OCI-LY1 (cell line): ENCODE measurements around the gene KCNH1.

Experiments used
- H2AFZ ChIP-seq: fragments of 200-600 bp; sonication (generic), shearing (Covaris generic); 2 replicates; pipeline ENCODE4 v1.6.0; 2014; ENCODE audit warnings: antibody characterized with exemption, mild to moderate bottlenecking, low read length
- H3F3A ChIP-seq: fragments of 200-600 bp; sonication (generic), shearing (Covaris generic); 2 replicates; pipeline ENCODE4 v1.6.0; 2014; ENCODE audit warnings: mild to moderate bottlenecking, antibody characterized with exemption, low read length, moderate library complexity; ENCODE audit not compliant: insufficient read depth
- H3K27ac ChIP-seq: fragments of 200-600 bp; sonication (generic); 2 replicates; pipeline ENCODE4 v1.5.1; 2014; ENCODE audit warnings: low read length, mixed run types, mild to moderate bottlenecking, low read depth; ENCODE audit not compliant: poor library complexity, severe bottlenecking
- H3K27me3 ChIP-seq: fragments of 200-600 bp; sonication (generic); 2 replicates; pipeline ENCODE4 v1.6.0; 2014; ENCODE audit warnings: antibody characterized with exemption, mild to moderate bottlenecking, low read length, moderate library complexity; ENCODE audit not compliant: insufficient read depth
- H3K36me3 ChIP-seq: fragments of 200-600 bp; sonication (generic); 2 replicates; pipeline ENCODE4 v1.6.1; 2014; ENCODE audit warnings: mild to moderate bottlenecking, antibody characterized with exemption, low read length, moderate library complexity, mixed read lengths; ENCODE audit not compliant: insufficient read depth
- H3K4me1 ChIP-seq: fragments of 200-600 bp; sonication (generic); 2 replicates; pipeline ENCODE4 v1.5.1; 2014; ENCODE audit warnings: mild to moderate bottlenecking, low read length, moderate library complexity; ENCODE audit not compliant: insufficient read depth, severe bottlenecking
- H3K4me2 ChIP-seq: fragments of 200-600 bp; sonication (generic), shearing (Covaris generic); 2 replicates; pipeline ENCODE4 v1.6.1; 2014; ENCODE audit warnings: low read length
- H3K4me3 ChIP-seq: fragments of 200-600 bp; sonication (generic); 2 replicates; pipeline ENCODE4 v1.5.1; 2014; ENCODE audit warnings: low read length, low read depth, mild to moderate bottlenecking, mixed read lengths; ENCODE audit not compliant: poor library complexity, severe bottlenecking
- H3K79me2 ChIP-seq: fragments of 200-600 bp; shearing (Covaris generic); 2 replicates; pipeline ENCODE4 v1.6.1; 2016; ENCODE audit warnings: mixed run types, low read length, mixed read lengths; ENCODE audit not compliant: insufficient read depth
- H3K9ac ChIP-seq: fragments of 200-600 bp; sonication (generic), shearing (Covaris generic); 2 replicates; pipeline ENCODE4 v1.6.1; 2014; ENCODE audit warnings: mild to moderate bottlenecking, low read length, mixed read lengths
- H3K9me2 ChIP-seq: fragments of 200-600 bp; sonication (generic), shearing (Covaris generic); 2 replicates; pipeline ENCODE4 v1.6.1; 2014; ENCODE audit warnings: low read depth, mild to moderate bottlenecking, low read length, mixed read lengths
- H3K9me3 ChIP-seq: fragments of 200-600 bp; shearing (Covaris generic); 2 replicates; pipeline ENCODE4 v1.6.1; 2014; ENCODE audit warnings: low read length, mixed read lengths
- H4K20me1 ChIP-seq: fragments of 200-600 bp; sonication (generic), shearing (Covaris generic); 2 replicates; pipeline ENCODE4 v1.6.0; 2016; ENCODE audit warnings: mild to moderate bottlenecking, low read length; ENCODE audit not compliant: insufficient read depth
- CTCF ChIP-seq: fragments of 200-600 bp; sonication (generic), shearing (Covaris generic); IDR thresholded peaks from 2 replicates; pipeline ENCODE4 v1.5.1; 2017; ENCODE audit warnings: mild to moderate bottlenecking, antibody characterized with exemption, low read length, moderate library complexity, mixed read lengths
- EZH2 ChIP-seq: fragments of 200-600 bp; sonication (generic), shearing (Covaris generic); IDR thresholded peaks from 2 replicates; pipeline ENCODE4 v1.8.0; 2017; ENCODE audit warnings: borderline replicate concordance, mixed run types, mild to moderate bottlenecking, antibody characterized with exemption, low read length, moderate library complexity, mixed read lengths

The KCNH1 gene

GRCh38 chr1:210654176-210654981 is 479.6 kb downstream of the KCNH1 start:
- H3K27ac ChIP-seq: no peak overlapping the region
- H3K79me2 ChIP-seq: no peaks in the 10 kb centered on the region
- no peaks in the 10 kb centered on the region for H3K4me1 ChIP-seq
- H3K36me3 ChIP-seq: no peaks in the 10 kb centered on the region
- no peaks in the 10 kb centered on the region for H3F3A ChIP-seq
- H3K9me3 ChIP-seq: no peaks in the 10 kb centered on the region
- no peaks in the 10 kb centered on the region for H3K9me2 ChIP-seq
- H4K20me1 ChIP-seq: no peaks in the 10 kb centered on the region
- H3K4me3 ChIP-seq: no peak overlapping the region
- H3K9ac ChIP-seq: no peak overlapping the region
- no peak overlapping the region for H3K4me2 ChIP-seq
- H2AFZ ChIP-seq: no peak overlapping the region
- TF ChIP-seq CTCF (no peak), EZH2 (no peak)
- no peaks in the 10 kb centered on the region for H3K27me3 ChIP-seq

- no peaks in the 10 kb centered on the region for H3F3A ChIP-seq
- no peak overlapping the region for H2AFZ ChIP-seq
- H3K4me3 ChIP-seq: no peak overlapping the region
- H3K9me3 ChIP-seq: no peaks in the 10 kb centered on the region
- no peak overlapping the region for H3K4me2 ChIP-seq
- no peaks in the 10 kb centered on the region for H3K4me1 ChIP-seq
- H3K79me2 ChIP-seq: no peaks in the 10 kb centered on the region
- no peaks in the 10 kb centered on the region for H3K27me3 ChIP-seq
- no peak for TF ChIP-seq EZH2
- no peak for TF ChIP-seq CTCF
- no peak overlapping the region for H3K9ac ChIP-seq
- no peaks in the 10 kb centered on the region for H4K20me1 ChIP-seq
- no peak overlapping the region for H3K27ac ChIP-seq
- no peaks in the 10 kb centered on the region for H3K36me3 ChIP-seq
- H3K9me2 ChIP-seq: no peaks in the 10 kb centered on the region
These were observed 480.2 kb downstream of the KCNH1 start for GRCh38 chr1:210653771-210654170.

- Histone ChIP-seq H3K36me3 (no peaks in the 10 kb centered on the region), H3K4me3 (no peak overlapping the region), H3F3A (no peaks in the 10 kb centered on the region), H3K27ac (no peak overlapping the region), H3K79me2 (no peaks in the 10 kb centered on the region), H2AFZ (no peak overlapping the region), H4K20me1 (no peaks in the 10 kb centered on the region), H3K4me1 (no peaks in the 10 kb centered on the region), H3K9ac (no peak overlapping the region), H3K9me2 (no peaks in the 10 kb centered on the region), H3K9me3 (no peaks in the 10 kb centered on the region), H3K27me3 (no peaks in the 10 kb centered on the region), H3K4me2 (no peak overlapping the region)
- TF ChIP-seq EZH2: no peak
- no peak for TF ChIP-seq CTCF
These were observed 481.5 kb downstream of the KCNH1 start for GRCh38 chr1:210652329-210652954.
